Mucosa of descending colon (tissue), 3 donors: ENCODE measurements around the gene CABP2. TPM values are rescaled to one million over a fixed set of nuclear protein-coding genes. Genes with fewer than 3 reads are reported as not detected.
"Not testable (repeated sequence)": the region's sequence is repeated elsewhere in the genome, so short reads cannot be mapped to it uniquely, and the experiment has no call there.

Source experiments
- ATAC-seq: fragments of 200-7000 bp; cut with Tn5 transposase; one replicate; pipeline ENCODE4 v1.9.1; 2020; ENCODE audit warnings: mild to moderate bottlenecking, moderate library complexity
- DNase-seq, 3 donors: peaks; one replicate each; pipeline ENCODE4 v3.0.0-alpha.2; 2020
- H3K36me3 ChIP-seq: fragments of 200-600 bp; one replicate; pipeline ENCODE4 v1.8.0; 2021; ENCODE audit warnings: low read depth, mild to moderate bottlenecking
- H3K4me1 ChIP-seq: fragments of 200-600 bp; one replicate; pipeline ENCODE4 v1.8.0; 2021; ENCODE audit warnings: low read depth, mild to moderate bottlenecking
- H3K4me3 ChIP-seq: fragments of 200-600 bp; one replicate; pipeline ENCODE4 v1.8.0; 2021; ENCODE audit warnings: mild to moderate bottlenecking
- H3K9me3 ChIP-seq: fragments of 200-600 bp; one replicate; pipeline ENCODE4 v1.8.0; 2021; ENCODE audit warnings: mild to moderate bottlenecking
- intact Hi-C, 2 donors: fragments of 100-400 bp; cut with DNase I in 1 of 2; cut with micrococcal nuclease in 1 of 2; formaldehyde crosslinking; loops; one replicate each; pipeline versions ENCODE4 v1.11.0 to v1.11.1; 2022; cut with DNase I, micrococcal nuclease
- total RNA-seq, 3 donors: library from RNA; stranded (reverse); fragmentation: NEBNext Ultra II Directional in 2 of 3; extraction: Animal tissue kit (Norgen Biotek cat#: 25700) in 2 of 3; gene quantifications; one replicate each; pipeline versions ENCODE4 v1.2.1 to v1.2.4, GENCODE V29; 2021 to 2023
- TF ChIP-seq, protein P1 (sequence below): fragments of 200-600 bp; IDR thresholded peaks from one replicate; pipeline ENCODE4 v1.8.0; 2022; ENCODE audit warnings: antibody characterized with exemption, mild to moderate bottlenecking
- donor health status: DM: no; HTN: no; CAD: no; lungs with moderate emphysema.
- donor health status: DM: no; HTN: no; CAD: no.
- donor health status: DM: no; HTN: yes; CAD: no.

CABP2 gene
- total RNA-seq, 3 donors from 2014 or later: not detected

DNA sequence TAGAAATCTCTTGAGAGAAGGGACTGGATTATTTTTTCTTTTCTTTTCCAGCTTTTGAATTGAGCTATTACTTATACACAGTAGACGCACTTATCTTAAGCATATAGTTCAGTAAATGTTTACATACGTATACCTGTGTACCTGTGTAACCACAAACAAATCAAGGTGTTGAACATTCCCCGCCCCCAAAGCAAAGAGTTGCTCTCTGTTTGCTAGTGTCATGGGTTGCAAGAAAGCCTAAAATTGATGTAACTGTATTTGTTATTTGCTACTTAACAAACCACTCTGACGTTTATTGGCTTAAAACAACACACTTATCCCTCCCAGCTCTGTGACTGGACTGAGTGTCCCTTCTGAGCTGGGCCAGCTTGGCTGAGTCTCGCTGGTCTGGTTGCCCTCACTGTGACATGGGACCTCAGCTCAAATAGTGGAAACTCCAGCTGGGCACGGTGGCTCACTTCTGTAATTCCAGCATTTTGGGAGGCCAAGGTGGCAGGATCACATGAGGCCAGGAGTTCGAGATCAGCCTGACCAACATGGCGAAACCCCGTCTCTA lies 25.4 kb upstream of the CABP2 start:
- no peaks in the 10 kb centered on the region for H3K9me3 ChIP-seq
- intact Hi-C loops: no loop called here
- H3K36me3 ChIP-seq: no peaks in the 10 kb centered on the region
- ATAC-seq: no peak
- DNase-seq: no peak
- H3K4me1 ChIP-seq: peaks cover 12% of the 10 kb centered on the region
- H3K4me3 ChIP-seq: no peak overlapping the region
- TF ChIP-seq, protein P1, sequence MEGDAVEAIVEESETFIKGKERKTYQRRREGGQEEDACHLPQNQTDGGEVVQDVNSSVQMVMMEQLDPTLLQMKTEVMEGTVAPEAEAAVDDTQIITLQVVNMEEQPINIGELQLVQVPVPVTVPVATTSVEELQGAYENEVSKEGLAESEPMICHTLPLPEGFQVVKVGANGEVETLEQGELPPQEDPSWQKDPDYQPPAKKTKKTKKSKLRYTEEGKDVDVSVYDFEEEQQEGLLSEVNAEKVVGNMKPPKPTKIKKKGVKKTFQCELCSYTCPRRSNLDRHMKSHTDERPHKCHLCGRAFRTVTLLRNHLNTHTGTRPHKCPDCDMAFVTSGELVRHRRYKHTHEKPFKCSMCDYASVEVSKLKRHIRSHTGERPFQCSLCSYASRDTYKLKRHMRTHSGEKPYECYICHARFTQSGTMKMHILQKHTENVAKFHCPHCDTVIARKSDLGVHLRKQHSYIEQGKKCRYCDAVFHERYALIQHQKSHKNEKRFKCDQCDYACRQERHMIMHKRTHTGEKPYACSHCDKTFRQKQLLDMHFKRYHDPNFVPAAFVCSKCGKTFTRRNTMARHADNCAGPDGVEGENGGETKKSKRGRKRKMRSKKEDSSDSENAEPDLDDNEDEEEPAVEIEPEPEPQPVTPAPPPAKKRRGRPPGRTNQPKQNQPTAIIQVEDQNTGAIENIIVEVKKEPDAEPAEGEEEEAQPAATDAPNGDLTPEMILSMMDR: no peak

DNA sequence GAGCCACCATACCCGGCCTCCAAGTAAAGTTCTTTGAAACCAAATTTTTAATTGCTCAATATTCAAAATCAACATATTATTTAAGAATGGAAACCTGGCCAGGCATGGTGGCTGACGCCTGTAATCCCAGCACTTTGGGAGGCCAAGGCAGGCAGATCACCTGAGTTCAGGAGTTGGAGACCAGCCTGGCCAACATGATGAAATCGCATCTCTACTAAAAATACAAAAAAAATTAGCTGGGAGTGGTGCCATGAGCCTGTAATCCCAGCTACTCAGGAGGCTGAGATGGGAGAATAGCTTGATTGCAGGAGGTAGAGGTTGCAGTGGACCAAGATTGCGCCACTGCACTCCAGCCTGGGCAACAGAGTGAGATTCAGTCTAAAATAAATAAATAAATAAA lies 24.9 kb upstream of the CABP2 start:
- H3K9me3 ChIP-seq, H3K36me3 ChIP-seq, DNase-seq, ATAC-seq, intact Hi-C loops, H3K4me3 ChIP-seq: not testable (repeated sequence)
- peaks cover 17% of the 10 kb centered on the region for H3K4me1 ChIP-seq

DNA sequence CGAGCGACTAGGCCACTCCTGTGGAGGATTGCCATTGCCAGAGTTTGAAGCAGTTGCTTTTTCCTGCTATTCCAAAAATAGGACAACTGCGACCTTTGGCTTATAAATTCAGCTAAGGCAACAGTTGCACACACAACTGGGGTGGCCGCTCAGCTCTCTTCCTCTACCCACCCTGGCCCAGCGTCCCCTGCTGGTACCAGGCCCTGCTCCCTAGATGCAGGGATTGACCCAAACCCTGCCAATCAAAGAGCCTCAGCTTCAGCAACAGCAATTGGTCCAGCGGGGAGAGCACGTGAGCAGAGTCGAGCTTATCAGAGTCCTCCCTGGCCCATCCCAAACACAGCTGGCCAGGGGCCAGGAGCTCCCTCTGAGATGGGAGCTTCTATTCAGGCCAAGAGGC lies 22.0 kb upstream of the CABP2 start:
- H3K4me3 ChIP-seq: no peak overlapping the region
- ATAC-seq: peak; percentile 82
- intact Hi-C loops: no loop called here
- H3K36me3 ChIP-seq: no peaks in the 10 kb centered on the region
- no peaks in the 10 kb centered on the region for H3K9me3 ChIP-seq
- TF ChIP-seq, protein P1: peak; percentile 19
- peak; percentile 88 to 91 (median 89) for DNase-seq
- peaks cover 23% of the 10 kb centered on the region for H3K4me1 ChIP-seq

DNA sequence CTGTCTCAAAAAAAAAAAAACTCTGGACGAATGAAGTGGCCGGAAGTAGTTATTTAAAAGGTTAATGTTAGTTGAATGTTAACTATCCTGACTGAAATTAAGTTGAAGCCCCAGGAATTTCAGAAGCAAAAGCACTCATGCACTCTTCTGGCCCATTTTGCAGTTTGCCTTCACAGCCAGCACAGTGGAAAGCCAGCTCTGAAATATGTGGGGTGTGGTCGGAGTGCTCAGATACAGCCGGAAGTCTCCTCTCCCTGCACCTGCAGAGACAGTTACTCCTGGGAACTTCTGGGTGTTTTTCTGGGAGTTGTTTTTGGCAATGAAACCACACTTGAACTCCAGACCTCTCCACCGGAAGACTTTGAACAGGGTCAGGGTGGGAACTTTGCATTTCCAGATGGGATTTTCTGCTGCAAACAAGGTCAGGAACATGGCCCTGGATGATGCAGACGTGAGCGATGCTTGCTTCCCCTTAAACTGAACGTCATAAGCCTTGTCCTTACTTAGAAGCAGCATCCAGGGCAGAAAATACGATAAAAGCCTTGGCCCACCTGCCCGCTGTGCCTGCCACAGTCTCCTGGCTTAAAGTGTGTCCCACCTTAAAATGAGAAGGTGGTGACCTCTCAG lies 21.5 kb upstream of the CABP2 start:
- peak; percentile 84 for ATAC-seq
- Histone ChIP-seq H3K36me3 (no peaks in the 10 kb centered on the region), H3K9me3 (no peaks in the 10 kb centered on the region), H3K4me3 (no peak overlapping the region), H3K4me1 (peaks cover 23% of the 10 kb centered on the region)
- TF ChIP-seq, protein P1: no peak
- DNase-seq: peak in 1 of 3 donors; percentile 74
- intact Hi-C loops: no loop called here

DNA sequence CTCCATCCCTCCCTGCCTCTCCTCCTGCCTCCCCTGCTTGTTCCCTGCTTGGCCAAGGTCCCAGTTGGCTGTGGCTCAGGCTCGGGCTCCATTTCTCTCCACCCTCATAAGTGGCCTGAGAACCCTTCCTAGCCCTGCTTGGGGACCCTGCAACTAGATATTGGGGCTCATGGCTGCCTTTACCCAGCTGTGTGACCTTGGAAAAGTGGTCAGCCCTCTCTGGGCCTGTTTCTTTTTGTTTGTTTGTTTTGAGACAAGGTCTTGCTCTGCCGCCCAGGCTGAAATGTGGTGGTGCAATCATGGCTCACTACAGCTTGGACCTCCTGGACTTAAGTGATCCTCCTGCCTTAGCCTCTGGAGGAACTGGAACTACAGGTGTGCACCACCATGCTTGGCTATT lies 20.3 kb upstream of the CABP2 start:
- Histone ChIP-seq H3K4me1 (peaks cover 23% of the 10 kb centered on the region), H3K4me3 (no peak overlapping the region), H3K9me3 (no peaks in the 10 kb centered on the region), H3K36me3 (no peaks in the 10 kb centered on the region)
- ATAC-seq (no peak), DNase-seq (no peak)
- intact Hi-C loops: no loop called here
- TF ChIP-seq, protein P1: no peak

DNA sequence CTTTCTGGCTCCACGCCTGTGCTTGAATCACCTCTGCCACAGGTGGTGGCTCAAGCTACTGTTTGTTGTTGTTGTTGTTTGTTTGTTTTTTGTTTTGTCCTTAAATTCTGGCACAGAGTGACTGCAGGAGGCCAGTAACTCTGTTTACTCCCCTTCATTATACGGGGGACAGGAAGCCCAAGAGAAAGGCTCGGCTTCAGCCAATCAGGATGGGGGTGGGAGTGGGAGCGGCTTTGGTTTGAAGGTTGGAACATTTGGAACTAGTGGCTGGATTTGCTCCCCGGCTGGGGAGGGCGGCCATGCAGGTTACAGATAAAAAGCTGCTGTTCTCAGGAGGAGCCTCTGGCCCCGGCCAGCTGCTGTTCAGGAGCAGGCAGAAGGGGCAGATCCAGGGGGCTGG lies 19.7 kb upstream of the CABP2 start:
- ATAC-seq (no peak), DNase-seq (no peak)
- Histone ChIP-seq H3K9me3 (no peaks in the 10 kb centered on the region), H3K4me1 (peaks cover 23% of the 10 kb centered on the region), H3K36me3 (no peaks in the 10 kb centered on the region), H3K4me3 (no peak overlapping the region)
- TF ChIP-seq, protein P1: no peak
- intact Hi-C loops: no loop called here
